ENCODE results near the gene GFAP.
A peak's percentile ranks its signal among the peaks of the same experiment; 100 is the strongest.

Gene GFAP

DNA sequence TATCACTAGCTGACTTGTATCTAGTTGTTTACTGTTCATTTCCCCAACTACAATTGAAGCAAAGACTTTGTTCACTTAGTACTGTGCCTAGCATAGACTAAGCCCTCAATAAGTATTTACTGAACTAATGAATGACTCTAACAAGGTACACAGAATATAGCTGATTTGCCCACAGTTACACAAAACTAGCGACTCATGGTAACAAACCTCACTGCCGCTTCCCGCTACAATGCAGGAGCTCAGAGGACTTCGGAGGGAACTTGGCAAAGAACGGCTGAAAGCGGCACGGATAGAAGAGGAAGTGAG, 16.6 kb downstream of the GFAP start:
- DNase-seq: peak in 1 of 2 donors; percentile 34

DNA sequence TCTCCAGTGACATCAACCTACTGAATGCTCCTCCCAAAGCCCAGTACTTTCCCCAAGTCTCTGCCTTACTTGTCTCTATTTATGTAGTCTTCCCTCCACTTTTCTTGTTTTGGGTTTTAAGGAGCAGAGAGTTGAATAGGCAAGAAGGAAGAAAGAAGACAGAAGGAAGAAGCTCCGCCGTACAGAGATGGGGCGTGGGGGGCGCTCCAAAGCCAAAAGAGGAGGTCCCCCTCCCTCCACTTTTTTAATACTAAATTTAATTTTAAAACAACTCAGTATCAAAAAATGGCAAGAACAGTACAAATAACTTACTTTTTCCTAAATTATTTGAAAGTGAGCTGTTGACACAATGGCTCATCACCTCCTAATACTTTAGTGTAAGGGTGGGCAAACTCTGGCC, 20.7 kb downstream of the GFAP start:
- no peak for DNase-seq

DNA sequence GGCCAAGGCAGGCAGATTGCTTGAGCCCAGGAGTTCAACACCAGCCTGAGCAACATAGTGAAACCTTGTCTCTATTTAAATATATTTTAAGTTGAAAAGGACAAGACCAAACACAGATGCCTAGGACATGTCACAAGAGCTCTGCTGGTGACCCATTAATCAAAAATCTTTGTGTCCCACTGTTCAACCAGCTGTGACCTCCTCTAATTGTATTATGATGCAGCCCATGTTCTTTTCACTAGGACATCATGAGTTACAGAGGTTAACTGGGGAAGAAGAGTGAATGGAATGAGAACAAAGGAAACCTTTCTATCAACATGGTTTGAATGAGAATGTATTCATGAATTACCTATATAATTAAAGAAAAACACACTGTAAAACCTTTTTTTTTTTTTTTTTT, 23.1 kb downstream of the GFAP start:
- DNase-seq: no peak

DNA sequence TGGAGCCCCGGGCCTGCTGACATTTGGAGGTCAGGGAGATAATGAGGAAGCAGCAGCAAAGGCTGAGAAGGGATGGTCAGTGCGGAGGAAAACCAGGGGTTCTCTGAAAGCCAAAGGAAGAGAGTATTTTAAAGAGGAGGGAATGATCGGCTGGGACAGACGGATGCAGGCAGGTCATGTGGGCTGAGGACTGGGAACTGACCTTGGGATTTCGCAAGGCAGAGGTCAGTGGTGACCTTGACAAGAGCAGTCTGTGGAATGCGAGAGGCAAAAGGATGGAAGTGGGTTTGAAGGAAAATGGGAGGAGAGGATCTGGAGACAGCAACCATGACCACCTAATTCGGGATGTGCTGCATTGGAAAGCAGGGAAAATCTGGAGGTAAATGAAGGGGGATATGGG, 26.3 kb downstream of the GFAP start:
- no peak for DNase-seq

DNA sequence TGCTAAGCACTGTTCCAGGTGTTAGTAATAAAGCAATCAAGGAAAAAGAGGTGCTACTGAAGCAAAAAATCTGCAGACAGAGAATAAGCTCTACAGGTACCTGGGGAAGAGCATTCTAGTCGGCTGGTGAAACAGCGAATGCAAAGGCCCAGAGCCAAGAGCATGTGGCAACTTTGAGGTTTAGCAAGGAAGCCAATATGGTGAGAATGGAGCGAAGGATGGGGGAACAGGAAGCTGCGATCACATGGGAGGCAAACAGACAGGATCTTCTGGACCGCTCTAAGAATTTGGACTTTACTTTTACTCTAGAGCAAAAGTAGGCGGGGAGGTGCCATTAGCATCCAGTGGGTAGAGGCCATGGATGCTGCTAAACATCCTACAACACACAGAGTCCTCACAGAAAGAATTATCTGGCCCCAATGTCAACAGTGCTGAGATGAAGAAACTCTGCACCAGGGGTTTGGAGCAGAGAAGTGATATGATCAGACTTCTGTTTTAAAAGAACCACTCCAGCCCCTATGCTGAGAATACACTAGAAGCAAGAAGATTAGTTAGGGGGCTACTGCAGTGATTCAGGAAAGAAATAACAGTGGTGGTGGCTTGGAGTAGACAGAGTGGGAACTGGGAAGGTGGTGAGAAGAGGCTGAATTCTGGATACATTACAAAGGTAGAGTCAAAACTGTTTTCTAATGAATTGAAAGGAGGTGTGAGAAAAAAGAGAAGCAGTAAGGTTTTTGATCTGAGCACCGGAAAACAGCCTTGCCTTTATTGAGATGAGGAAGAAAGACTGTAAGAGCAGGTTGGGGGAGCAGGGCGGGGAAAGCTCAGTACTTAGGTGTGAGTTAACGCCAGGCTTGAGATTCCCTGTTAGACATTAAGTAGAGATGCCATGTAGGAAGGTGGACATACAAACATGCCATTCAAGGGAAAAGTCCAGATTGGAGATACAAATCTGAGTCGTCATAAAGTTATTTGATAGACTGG, 27.0 kb downstream of the GFAP start:
- peak in 1 of 2 donors; percentile 31 for DNase-seq

DNA sequence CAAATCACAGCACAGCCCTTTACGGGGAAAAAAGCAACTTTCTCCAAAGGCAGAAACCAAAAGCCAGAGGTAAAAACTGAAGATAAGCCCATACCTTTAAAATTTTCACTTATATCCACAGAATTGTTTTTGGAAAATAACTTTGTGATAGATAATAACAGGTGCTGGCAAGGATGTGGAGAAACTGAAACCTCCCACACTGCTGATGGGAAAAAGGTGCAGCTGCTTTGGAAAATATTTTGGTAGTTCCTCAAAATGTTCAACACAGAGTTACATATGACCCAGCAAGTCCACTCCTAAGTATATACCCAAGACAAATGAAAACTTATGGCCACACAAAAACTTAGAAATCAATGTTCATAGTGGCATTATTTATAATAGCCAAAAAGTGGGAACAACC, 28.3 kb downstream of the GFAP start:
- DNase-seq: no peak

DNA sequence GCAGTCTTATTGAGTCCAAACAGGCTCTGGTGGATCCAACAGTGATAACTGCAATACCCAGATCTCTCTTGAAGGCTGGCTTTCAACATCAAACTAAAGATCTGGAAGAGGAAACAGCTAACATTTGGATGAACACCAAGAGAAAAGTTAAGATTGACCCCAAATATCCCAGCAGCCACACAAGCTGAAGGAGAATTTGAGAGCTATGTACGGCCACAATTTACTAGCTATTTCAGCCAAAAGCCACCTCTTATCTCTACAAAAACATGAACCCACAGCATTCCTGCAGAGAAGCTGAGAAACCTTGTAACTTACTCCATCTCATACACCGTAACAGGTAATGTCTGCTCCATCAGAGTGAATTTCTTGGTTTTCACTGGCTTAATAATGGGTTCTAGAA, 30.4 kb downstream of the GFAP start:
- DNase-seq: no peak

DNA sequence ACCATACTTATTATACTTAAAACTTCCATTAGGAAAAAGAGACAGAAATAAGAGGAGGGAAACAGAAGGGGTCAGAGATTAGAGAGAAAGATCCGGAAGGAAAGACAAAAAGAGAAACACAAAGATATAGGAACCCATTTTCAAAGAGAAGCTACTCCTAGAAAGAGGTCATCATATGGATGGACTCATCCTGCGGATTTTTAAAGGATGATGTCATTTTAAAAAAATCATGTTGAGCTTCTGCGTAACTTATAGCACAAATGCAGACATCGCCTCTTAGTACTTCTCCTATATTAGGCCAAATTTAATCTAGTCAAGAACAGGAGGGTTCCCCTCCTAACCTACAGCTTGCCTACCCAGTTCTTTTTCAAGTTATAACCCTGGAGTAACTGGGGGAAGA, 34.2 kb downstream of the GFAP start:
- DNase-seq: no peak

DNA sequence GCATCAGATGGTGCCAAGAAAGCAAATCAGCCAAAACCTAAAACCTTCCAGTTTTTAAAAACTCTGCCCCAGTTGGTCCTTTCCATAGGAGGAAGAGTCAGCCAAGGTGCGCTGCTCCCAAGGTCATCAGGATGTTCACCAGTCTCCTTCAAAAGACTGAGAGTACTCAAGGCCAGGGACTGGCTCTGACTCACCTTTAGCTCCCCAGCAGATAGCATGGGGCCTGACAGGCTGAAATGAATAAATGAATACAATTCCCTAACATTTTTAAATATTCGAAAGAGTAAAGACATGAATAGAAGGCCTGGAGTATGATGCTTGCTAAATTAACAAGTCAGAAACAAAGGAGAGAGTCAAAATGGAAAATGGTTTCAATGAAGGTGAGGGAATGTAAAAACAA, 35.2 kb downstream of the GFAP start:
- DNase-seq: no peak

DNA sequence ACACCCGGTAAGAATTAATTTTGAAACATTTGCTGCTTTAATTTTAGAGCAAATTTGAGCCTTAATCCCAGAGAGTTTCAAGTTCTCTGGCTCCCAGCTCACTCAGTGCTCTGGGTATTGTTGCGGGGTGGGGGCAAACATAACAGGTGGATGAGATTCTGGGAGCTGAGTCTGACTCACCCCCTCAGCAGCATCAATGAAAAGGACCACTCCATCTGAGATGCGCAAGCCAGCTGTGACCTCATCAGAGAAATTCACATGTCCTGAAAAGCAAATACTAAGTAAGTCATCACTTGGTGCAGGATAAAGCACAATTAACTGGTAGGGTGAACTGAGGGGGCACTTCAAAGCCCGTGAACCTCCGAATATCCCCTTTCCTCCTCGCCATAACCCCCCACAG, 35.9 kb downstream of the GFAP start:
- DNase-seq: no peak

DNA sequence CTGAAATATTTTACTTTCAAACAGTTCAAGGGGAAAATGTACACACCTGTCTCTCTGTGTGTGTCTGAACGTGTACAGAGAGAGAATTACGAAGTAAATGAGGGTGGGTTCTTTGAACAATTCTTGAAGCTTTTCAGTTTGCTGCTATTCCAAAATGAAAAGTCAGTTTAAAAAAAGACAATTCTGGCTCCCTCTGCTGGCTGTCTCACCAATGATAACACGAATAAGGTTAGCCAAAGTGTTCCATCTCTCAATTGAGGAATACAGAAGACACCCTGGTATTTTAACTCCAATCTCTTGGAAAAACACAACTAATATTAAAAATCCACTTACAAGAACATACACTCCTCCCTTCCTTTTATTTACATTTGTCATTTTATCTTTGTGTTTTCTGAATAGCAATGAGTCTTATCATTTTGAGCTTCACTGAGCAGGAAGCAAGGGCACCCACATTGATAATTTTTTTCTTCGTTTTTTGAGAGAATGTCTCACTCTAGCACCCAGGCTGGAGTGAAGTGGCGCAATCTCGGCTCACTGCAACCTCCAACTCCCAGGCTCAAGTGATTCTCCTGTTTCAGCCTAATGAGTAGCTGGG, 36.6 kb downstream of the GFAP start:
- peak; percentile 10 to 40 for DNase-seq

DNA sequence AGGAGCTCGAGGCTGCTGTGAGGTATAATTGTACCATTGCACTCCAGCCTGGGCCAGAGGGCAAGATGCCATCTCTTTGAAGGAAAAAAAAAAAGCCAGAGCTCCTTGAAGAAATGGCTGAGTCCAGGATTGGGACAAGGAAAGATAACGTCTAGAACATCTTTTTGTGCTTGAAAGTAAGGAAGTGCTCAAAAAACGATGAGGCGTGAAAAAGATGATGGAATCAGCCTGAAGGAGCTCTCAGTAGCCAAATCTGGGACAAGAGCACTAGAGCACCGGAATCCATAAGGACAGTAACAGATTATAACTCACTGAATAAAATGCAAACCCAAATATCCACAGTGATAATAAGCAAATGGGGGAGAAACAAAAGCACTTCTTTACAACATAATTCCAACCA, 38.2 kb downstream of the GFAP start:
- DNase-seq: no peak

DNA sequence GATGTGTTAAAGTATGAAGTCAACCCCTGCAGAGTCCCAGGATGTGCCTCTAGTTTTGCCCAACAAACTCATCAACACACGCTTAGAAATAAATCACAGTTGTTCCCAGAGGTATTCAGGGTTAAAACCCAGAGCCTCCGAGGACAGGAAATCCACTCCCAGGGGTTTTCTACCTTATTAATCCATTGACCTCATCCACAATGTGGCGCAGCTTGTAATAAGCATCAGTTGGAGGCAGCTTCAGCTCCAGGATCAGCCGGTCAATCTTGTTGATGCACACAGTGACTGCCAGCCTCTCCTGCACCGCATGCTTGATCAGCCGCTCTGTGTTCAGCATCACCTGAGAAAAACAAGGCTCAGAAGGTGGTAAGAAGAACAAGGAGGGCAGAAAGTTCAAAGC, 39.5 kb downstream of the GFAP start:
- DNase-seq: no peak

DNA sequence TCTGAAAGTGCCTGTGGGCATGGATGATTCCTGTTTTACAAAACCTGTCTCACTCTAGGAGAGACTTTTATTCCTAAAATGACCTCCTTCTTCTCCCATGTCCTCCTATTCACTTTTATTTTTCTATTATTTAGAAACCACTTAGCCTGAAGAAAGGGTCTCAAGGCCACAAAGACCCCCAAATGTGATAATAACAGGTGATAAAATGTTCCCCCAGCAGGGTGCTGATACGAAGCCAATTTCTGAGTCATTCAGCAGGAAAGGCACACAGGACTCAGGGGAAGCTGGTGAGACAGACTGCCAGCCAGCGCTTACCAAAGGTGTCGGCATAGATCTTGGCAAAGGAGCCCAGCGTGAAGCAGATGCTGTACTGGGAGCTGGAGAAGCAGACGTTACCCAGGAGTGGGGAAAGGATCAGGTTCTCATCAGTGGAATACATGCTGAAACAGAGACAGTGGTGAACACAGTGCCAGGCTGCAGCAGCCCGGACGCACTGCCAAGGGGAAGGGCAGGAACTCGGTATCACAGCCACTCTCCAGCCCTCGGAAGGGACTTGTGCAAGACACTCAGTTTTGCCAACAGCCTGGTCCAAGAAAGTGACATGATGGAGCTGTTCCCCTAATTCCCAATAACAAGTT, 43.0 kb downstream of the GFAP start:
- DNase-seq: no peak

DNA sequence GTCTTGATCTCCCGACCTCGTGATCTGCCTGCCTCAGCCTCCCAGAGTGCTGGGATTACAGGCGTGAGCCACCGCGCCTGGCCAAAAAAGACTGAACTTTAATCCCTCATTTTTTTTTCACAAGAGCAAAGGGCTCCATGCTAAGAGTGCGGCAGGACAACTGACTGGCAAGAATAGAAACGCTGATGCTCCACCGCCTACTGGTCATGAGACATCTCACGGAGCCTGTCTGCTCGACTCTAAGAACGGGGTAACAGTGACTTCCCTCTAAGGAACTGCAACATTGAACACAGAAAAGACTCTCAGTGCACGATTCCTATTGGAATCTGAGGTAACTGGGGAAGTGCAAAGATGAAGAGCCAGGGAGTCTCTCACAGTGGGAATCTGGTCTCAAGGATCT, 43.7 kb downstream of the GFAP start:
- no peak for DNase-seq

DNA sequence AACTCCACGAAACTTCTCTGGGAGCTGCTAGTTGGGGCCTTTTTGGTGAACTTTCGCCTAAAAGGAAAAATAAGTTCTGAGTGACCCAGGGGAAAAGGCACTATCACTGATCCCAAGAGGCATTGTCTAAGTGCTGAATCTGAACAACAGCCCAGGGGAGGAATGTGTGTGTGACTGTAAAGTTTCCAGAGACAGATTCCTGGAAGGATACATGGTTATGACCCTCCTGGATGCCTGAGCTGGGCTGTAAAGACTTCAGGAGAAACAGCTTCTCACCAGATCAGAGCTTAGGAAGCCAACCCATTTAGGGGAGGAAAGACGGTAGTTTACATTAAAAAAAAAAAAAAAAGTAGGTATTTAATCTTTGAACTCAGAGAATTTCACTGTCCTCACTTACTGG, 47.5 kb downstream of the GFAP start:
- no peak for DNase-seq

DNA sequence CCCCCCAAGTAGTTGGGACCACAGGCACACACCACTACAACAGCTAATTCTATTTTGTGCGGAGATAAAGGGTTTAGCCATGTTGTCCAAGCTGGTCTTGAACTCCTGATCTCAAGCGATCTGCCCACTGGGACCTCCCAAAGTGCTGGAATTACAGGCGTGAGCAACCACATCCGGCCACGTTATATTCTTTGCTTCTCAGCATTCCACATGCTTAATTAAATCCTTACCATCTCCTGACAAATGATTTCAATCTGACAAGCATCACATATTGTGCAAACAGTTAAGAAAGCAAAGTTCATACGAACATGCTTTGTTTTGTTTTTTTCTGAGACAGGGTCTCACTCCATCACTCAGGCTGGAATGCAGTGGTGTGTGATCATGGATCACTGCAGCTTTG, 49.4 kb downstream of the GFAP start:
- no peak for DNase-seq

DNA sequence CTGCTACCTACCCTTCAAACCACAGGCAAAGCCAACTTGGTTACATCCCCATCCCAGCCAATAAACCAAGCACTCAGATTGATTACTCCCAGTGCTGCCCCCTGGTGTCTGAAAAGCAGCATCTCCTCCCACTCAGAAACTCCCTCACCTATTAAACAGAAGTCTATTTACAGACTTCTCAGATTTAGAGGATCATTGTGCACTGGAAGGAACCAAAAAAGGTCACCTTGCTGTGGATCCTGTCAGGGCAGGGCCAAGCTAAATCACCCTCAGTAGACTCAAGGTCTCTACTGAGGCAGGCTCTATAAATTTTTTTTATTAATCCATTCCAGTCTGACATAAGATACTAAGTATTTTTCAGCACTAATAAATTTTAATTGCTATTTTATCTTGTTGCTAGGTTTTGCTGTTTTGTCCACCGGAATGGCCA, 50.1 kb downstream of the GFAP start:
- peak; percentile 64 to 79 for DNase-seq

DNA sequence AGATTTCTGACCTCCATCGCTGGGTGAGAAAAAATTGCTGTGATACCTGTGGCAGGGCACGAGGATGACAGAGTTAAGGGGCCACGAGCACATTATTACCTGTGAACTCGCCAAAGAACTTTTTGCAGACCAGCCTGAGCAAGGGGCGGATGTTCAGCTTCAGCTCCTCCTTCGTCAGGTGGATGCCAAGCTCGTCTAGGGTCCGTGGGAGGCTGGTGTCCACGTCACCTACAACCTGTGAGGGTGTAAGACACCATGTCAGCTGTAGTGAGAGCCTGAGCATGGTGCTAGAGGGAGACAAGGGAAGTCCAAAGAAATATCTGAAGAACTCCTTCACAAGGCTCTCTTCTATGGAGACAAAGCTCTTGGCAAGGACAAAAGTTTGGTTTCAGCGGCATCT, 50.5 kb downstream of the GFAP start:
- DNase-seq: no peak

DNA sequence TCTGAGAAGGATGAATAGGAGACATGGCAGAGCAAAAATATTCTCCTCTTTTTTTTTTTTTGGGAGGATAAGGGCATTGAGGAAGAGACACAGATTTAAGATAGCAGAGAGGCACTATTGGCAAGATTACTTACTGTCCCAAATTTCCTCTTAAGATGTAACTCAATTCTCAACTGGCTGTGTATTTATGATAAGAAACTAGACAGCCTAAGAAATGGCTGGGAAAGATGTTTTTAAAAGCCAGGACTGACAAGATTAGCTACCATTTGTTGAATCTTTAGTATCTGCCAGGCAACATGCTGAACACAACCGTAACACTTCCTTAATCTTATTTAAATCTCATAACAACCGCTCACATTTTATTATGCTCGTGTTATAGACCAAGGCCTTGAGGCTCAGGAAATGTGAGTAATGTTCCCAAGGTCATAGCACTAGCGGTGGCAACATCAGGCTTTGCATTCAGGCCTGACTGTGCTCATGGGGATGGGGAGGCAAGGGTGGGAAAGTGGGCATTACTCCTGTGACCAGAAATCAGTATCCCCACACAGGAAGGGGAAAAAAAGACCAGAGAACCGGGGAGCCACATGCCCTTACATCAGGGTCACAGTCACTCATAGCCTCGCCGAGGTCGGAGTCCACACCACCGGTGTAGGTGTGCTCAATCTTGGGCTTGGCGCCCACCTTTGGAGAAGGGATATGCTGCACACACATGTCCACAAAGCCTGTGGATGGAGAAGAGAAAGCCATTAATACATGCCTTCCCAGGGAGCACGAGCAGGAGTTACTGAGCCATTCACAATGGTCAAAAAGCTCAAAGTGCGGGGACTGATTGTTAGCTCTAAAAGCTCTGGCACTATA, 52.0 kb downstream of the GFAP start:
- DNase-seq: no peak

DNA sequence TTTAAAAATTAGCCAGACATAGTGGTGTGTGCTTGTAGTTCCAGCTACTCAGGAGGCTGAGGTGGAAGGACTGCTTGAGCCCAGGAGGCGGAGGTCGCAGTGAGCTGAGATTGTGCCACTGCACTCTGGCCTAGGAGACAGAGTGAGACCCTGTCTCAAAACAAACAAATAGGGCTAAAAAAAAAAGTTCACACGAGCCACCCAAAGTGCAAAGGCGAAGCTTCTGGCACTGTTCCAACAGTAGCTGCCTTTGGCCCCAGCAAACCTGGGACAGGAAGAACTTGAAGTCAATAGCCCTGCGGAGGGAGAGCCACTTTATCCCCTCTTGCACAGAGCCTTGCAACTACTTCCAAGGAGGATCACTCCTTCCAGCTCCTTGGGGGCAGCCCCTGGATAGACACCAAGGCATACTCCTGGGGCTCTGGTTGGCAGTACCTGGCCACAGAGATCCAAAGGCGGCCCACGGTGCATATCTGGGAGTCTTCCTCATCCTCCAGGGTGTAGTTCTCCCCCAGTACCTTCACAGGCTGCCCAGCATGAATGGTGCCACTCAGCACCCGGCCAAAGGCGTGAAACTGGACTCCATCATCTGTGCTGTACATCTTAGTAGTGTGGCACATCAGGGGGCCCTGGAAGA, 52.9 kb downstream of the GFAP start:
- DNase-seq: no peak

DNA sequence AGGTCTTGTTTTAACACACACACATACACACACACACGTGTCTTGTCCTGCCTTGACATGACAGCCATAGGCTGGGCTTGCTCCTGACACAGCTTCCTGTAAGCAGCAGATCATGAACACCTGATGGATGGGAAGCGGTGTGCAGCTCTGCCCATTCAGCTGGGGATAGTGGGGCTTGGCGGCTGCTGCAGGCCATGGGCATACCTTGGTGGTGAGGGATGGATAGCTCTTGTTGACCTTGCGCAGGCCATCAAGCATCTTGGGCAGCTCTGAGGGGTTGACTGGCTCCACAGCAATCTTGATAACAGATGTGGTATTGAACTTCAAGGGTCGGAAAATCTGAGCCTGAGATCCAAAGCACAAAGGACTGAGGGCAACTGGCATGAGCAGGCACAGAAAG, 55.6 kb downstream of the GFAP start:
- no peak for DNase-seq

DNA sequence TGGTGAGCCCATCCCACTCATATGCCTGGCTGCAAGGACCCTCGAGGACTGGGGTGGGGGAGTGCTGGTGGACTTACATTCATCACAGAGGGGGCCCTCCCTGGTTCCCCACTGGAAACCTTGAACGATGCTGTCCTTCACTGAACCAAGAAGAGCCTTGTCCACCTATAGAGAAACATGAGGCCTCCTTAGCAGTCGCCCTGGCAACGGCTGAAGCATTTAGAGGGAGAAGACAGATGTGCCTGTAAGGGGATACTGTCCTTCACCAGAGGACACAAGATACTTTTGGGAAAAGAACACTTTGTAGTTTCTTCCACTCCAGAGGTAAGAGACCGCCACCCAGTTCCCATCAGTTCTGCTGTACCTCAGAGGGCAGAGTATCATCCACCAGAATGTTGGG, 61.1 kb downstream of the GFAP start:
- no peak for DNase-seq

Data from CD4-positive, alpha-beta T cell treated with Interferon alpha-2 for 1 hour (primary cell).